ENCODE measurements around the gene FBXW2. TPM values are rescaled to one million over a fixed set of nuclear protein-coding genes. Genes with fewer than 3 reads are reported as not detected.

Gene FBXW2
- total RNA-seq, 1 experiment from 2014 or later: 69.6 TPM

DNA sequence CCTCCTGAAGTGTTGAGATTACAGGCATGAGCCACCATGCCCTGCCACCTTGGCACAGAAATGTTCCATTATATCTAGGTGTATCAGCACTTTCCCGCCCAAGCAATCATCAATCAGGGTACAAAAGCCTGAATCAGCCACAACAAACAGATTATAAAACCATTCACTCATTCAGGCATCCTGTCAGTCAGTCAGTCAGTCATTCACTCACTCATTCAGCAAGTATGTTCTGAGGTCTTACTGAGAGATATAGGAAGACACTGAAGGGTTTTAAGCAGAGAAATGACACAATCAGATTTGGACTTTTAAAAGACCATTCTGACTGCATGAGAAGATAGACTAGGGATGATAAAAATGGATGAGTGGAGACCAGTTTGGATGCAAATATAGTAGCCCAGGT is 36.4 kb upstream of the FBXW2 start:
- H3K79me2 ChIP-seq (ENCODE audit: low read depth): no peaks in the 10 kb centered on the region
- H3K4me3 ChIP-seq: no peak overlapping the region
- peaks cover 55% of the 10 kb centered on the region for H3K36me3 ChIP-seq (ENCODE audit: low read depth)
- POLR2A ChIA-PET (ENCODE audit: unreplicated experiment): no interaction called here
- no peak overlapping the region for H3K4me2 ChIP-seq
- H4K20me1 ChIP-seq (ENCODE audit: insufficient read depth): no peaks in the 10 kb centered on the region
- no peak for TF ChIP-seq EZH2 (IDR thresholded peaks at IDR 0.05; ENCODE audit: low read depth)
- TF ChIP-seq, protein P1, sequence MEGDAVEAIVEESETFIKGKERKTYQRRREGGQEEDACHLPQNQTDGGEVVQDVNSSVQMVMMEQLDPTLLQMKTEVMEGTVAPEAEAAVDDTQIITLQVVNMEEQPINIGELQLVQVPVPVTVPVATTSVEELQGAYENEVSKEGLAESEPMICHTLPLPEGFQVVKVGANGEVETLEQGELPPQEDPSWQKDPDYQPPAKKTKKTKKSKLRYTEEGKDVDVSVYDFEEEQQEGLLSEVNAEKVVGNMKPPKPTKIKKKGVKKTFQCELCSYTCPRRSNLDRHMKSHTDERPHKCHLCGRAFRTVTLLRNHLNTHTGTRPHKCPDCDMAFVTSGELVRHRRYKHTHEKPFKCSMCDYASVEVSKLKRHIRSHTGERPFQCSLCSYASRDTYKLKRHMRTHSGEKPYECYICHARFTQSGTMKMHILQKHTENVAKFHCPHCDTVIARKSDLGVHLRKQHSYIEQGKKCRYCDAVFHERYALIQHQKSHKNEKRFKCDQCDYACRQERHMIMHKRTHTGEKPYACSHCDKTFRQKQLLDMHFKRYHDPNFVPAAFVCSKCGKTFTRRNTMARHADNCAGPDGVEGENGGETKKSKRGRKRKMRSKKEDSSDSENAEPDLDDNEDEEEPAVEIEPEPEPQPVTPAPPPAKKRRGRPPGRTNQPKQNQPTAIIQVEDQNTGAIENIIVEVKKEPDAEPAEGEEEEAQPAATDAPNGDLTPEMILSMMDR (conservative IDR thresholded peaks at IDR 0.05): no peak
- CTCF ChIA-PET: no interaction called here
- no peak for DNase-seq
- H2AFZ ChIP-seq: no peak overlapping the region
- H3F3A ChIP-seq (ENCODE audit: insufficient read depth, low read depth): no peaks in the 10 kb centered on the region
- no peaks in the 10 kb centered on the region for H3K9me2 ChIP-seq (ENCODE audit: insufficient read depth)
- H3K4me1 ChIP-seq (replicated peaks; ENCODE audit: insufficient read depth): no peaks in the 10 kb centered on the region
- no peaks in the 10 kb centered on the region for H3K27me3 ChIP-seq (ENCODE audit: insufficient read depth, low read depth)
- H3K27ac ChIP-seq: no peak overlapping the region
- intact Hi-C loops (cut with micrococcal nuclease; ENCODE audit: unreplicated experiment): no loop called here
- no peaks in the 10 kb centered on the region for H3K9me3 ChIP-seq (ENCODE audit: insufficient read depth, low read depth)
- no TSS peak for BruUV-seq (replicated peaks)

DNA sequence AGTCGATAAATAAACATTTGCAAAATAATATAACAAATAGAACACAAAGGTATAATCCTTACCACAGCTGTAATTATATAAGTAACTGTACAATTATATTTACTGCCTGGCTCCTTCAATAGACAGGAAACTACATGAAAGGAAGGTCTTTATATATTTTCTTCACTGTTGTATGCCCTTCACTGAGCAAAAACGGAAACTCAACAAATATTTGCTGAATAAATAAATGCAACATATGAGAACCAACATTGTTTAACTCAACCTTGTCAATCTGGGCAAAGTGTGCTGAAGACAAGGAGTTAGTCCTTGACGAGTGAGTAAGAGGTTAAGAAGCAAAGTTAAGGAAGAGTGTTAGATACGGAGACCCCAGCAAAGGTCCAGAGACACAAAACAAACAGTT is 26.9 kb upstream of the FBXW2 start:
- Histone ChIP-seq H3K27ac (no peak overlapping the region), H3K4me2 (no peak overlapping the region), H3K9me3 (ENCODE audit: insufficient read depth, low read depth) (no peaks in the 10 kb centered on the region), H2AFZ (no peak overlapping the region), H4K20me1 (ENCODE audit: insufficient read depth) (no peaks in the 10 kb centered on the region), H3K79me2 (ENCODE audit: low read depth) (no peaks in the 10 kb centered on the region), H3K9me2 (ENCODE audit: insufficient read depth) (no peaks in the 10 kb centered on the region), H3K4me1 (replicated peaks; ENCODE audit: insufficient read depth) (no peaks in the 10 kb centered on the region), H3F3A (ENCODE audit: insufficient read depth, low read depth) (no peaks in the 10 kb centered on the region), H3K36me3 (ENCODE audit: low read depth) (peaks cover 42% of the 10 kb centered on the region), H3K4me3 (no peak overlapping the region), H3K27me3 (ENCODE audit: insufficient read depth, low read depth) (no peaks in the 10 kb centered on the region)
- no TSS peak for BruUV-seq (replicated peaks)
- ChIA-PET CTCF (no interaction called here), POLR2A (ENCODE audit: unreplicated experiment) (no interaction called here)
- intact Hi-C loops (cut with micrococcal nuclease; ENCODE audit: unreplicated experiment): no loop called here
- TF ChIP-seq EZH2 (IDR thresholded peaks at IDR 0.05; ENCODE audit: low read depth): no peak
- TF ChIP-seq, protein P1 (conservative IDR thresholded peaks at IDR 0.05): no peak
- no peak for DNase-seq

DNA sequence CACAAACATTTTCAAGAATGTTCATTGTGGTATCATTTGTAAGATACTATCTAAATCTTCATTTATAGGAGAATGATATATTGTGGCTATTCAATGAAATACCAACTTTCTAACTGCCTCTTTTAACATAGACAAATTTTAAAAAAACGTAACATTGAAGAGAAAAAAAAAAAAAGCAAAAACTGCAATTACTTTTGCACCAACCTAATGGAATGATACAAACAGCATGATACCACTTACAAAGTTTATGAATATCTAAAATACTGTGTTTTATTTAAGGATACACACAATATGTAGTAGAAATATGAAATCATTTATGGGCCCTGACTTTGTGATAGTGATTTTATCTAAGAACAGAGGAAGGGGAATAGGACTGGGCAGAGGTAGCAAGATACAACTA is 25.4 kb upstream of the FBXW2 start:
- ChIA-PET CTCF (no interaction called here), POLR2A (ENCODE audit: unreplicated experiment) (no interaction called here)
- H3K9me2 ChIP-seq (ENCODE audit: insufficient read depth): no peaks in the 10 kb centered on the region
- H3K4me1 ChIP-seq (replicated peaks; ENCODE audit: insufficient read depth): no peaks in the 10 kb centered on the region
- H3K9me3 ChIP-seq (ENCODE audit: insufficient read depth, low read depth): no peaks in the 10 kb centered on the region
- no peak overlapping the region for H3K4me3 ChIP-seq
- no peaks in the 10 kb centered on the region for H3K79me2 ChIP-seq (ENCODE audit: low read depth)
- DNase-seq: no peak
- H2AFZ ChIP-seq: no peak overlapping the region
- H4K20me1 ChIP-seq (ENCODE audit: insufficient read depth): no peaks in the 10 kb centered on the region
- intact Hi-C loops (cut with micrococcal nuclease; ENCODE audit: unreplicated experiment): no loop called here
- BruUV-seq (replicated peaks): no TSS peak
- H3K36me3 ChIP-seq (ENCODE audit: low read depth): peaks cover 38% of the 10 kb centered on the region
- H3K27me3 ChIP-seq (ENCODE audit: insufficient read depth, low read depth): no peaks in the 10 kb centered on the region
- no peak overlapping the region; the same call in 1 of the 2 replicates for H3K27ac ChIP-seq
- no peak overlapping the region for H3K4me2 ChIP-seq
- TF ChIP-seq, protein P1 (conservative IDR thresholded peaks at IDR 0.05): no peak
- TF ChIP-seq EZH2 (IDR thresholded peaks at IDR 0.05; ENCODE audit: low read depth): no peak
- no peaks in the 10 kb centered on the region for H3F3A ChIP-seq (ENCODE audit: insufficient read depth, low read depth)
